HG02610 (cell line): Measurements from ENCODE around the gene OR56A4.
"Not testable (repeated sequence)": the region's sequence is repeated elsewhere in the genome, so short reads cannot be mapped to it uniquely, and the experiment has no call there.

ENCODE experiments used
- ATAC-seq: cut with Tn5 transposase; IDR thresholded peaks from one replicate; pipeline ENCODE4 v1.9.1; 2021; ENCODE audit warnings: mild to moderate bottlenecking, moderate library complexity; ENCODE audit not compliant: unreplicated experiment

OR56A4 gene

DNA sequence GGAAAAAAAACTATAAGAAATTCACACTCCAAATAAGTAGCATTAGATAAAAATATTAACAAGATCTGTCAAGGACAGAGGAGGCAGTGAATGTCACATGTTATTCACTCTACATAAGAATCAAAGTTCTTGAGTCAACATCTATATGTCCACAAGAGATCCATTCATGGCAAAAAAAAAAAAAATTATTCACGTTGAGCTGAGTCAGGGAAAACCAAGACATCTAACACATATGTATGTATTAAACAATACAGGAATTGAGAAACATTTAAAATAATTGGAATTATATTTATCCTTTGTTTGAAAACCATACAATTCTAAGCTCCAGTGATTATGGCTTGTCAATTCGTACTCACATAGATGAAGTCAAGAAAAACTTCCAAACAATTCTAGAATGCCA is 39.8 kb downstream of the OR56A4 start:
- no peak for ATAC-seq

DNA sequence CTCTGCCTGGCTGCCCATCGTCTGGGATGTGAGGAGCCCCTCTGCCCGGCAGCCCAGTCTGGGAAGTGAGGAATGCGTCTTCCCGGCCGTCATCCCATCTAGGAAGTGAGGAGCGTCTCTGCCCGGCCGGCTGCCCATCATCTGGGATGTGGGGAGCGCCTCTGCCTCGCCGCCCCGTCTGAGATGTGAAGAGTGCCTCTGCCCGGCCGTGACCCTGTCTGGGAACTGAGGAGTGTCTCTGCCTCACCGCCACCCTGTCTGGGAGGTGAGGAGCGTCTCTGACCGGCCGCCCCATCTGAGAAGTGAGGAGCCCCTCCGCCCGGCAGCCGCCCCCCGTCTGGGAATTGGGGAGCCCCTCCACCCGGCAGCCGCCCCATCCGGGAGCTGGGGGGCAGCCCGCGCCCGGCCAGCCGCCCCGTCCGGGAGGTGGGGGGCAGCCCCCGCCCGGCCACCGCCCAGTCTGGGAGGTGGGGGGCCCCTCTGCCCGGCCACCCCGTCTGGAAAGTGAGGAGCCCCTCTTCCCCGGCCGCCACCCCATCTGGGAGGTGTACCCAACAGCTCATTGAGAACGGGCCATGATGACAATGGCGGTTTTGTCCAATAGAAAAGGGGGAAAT is 45.9 kb downstream of the OR56A4 start:
- not testable (repeated sequence) for ATAC-seq

GRCh38 chr11:5955586-5955985 is 51.2 kb downstream of the OR56A4 start:
- ATAC-seq: no peak
